PC-3 (cell line): Measurements from ENCODE around the gene ADGRV1. TPM values are rescaled to one million over a fixed set of nuclear protein-coding genes. Genes with fewer than 3 reads are reported as not detected.

Source experiments
- ATAC-seq: fragments of 200-7000 bp; cut with Tn5 transposase; 2 replicates; pipeline ENCODE4 v1.9.1; 2020; ENCODE audit warnings: mild to moderate bottlenecking, moderate library complexity
- BruUV-seq: library from RNA; stranded (reverse); fragments of 400-500 nt; replicated peaks from 2 replicates; lab custom pipeline; 2021; lab: Mats Ljungman, UMichigan
- CTCF ChIA-PET: fragments of 300-600 bp; sonication (Branson Sonifier 250); formaldehyde crosslinking; loops from one replicate; lab custom pipeline; 2022; ENCODE audit warnings: antibody characterized with exemption; lab: Charles Lee
- POLR2A ChIA-PET: fragments of 300-600 bp; sonication (Branson Sonifier 250); formaldehyde crosslinking; loops from one replicate; lab custom pipeline; 2022; ENCODE audit warnings: antibody characterized with exemption; ENCODE audit not compliant: unreplicated experiment; lab: Charles Lee
- DNase-seq: peaks from one replicate; pipeline ENCODE4 v3.0.0-alpha.2; 2015
- H2AFZ ChIP-seq: fragments of 300-600 bp; sonication (generic); 2 replicates; pipeline ENCODE4 v1.6.0; 2016; ENCODE audit warnings: antibody characterized with exemption, low read length
- H3F3A ChIP-seq: fragments of 300-600 bp; sonication (generic); one replicate; pipeline ENCODE4 v1.6.0; 2017; ENCODE audit warnings: antibody characterized with exemption, low read length, control low read depth, mild to moderate bottlenecking; ENCODE audit not compliant: unreplicated experiment
- H3K27ac ChIP-seq: fragments of 300-600 bp; sonication (generic); 2 replicates; pipeline ENCODE4 v1.5.1; 2016; ENCODE audit warnings: mild to moderate bottlenecking, low read length
- H3K27me3 ChIP-seq: fragments of 300-600 bp; sonication (generic); 2 replicates; pipeline ENCODE4 v1.6.1; 2016; ENCODE audit warnings: low read length, mixed read lengths
- H3K36me3 ChIP-seq: fragments of 300-600 bp; sonication (generic); 2 replicates; pipeline ENCODE4 v1.6.1; 2016; ENCODE audit warnings: low read depth, mixed run types, low read length, mixed read lengths
- H3K4me1 ChIP-seq: fragments of 300-600 bp; sonication (generic); 2 replicates; pipeline ENCODE4 v1.5.1; 2016; ENCODE audit warnings: low read length; ENCODE audit not compliant: insufficient read depth
- H3K4me2 ChIP-seq: fragments of 300-600 bp; sonication (generic); 2 replicates; pipeline ENCODE4 v1.6.0; 2016; ENCODE audit warnings: low read length
- H3K4me3 ChIP-seq: fragments of 300-600 bp; sonication (generic); 2 replicates; pipeline ENCODE4 v1.5.1; 2016; ENCODE audit warnings: mild to moderate bottlenecking, low read length, mixed read lengths
- H3K79me2 ChIP-seq: fragments of 300-600 bp; sonication (generic); 2 replicates; pipeline ENCODE4 v1.6.1; 2017; ENCODE audit warnings: low read length, mixed read lengths
- H3K9ac ChIP-seq: fragments of 300-600 bp; sonication (generic); 2 replicates; pipeline ENCODE4 v1.6.0; 2016; ENCODE audit warnings: mild to moderate bottlenecking, low read length
- H3K9me2 ChIP-seq: fragments of 300-600 bp; sonication (generic); replicated peaks from 2 replicates; pipeline ENCODE4 v1.6.1; 2016; ENCODE audit warnings: mixed run types, low read length, mixed read lengths
- H3K9me3 ChIP-seq: fragments of 300-600 bp; sonication (generic); 2 replicates; pipeline ENCODE4 v1.6.1; 2016; ENCODE audit warnings: low read length, mixed read lengths
- H4K20me1 ChIP-seq: fragments of 300-600 bp; sonication (generic); 2 replicates; pipeline ENCODE4 v1.6.1; 2016; ENCODE audit warnings: low read length, mixed read lengths
- CTCF ChIP-seq: fragments of 300-600 bp; sonication (generic); conservative IDR thresholded peaks from 2 replicates; pipeline ENCODE4 v1.5.1; 2017; ENCODE audit warnings: antibody characterized with exemption, low read depth, mild to moderate bottlenecking, low read length
- EZH2 ChIP-seq: fragments of 300-600 bp; sonication (generic); IDR thresholded peaks from one replicate; pipeline ENCODE4 v1.6.1; 2017; ENCODE audit warnings: antibody characterized with exemption, mild to moderate bottlenecking, low read length; ENCODE audit not compliant: unreplicated experiment
- EZH2phosphoT487 ChIP-seq: fragments of 300-600 bp; sonication (generic); IDR thresholded peaks from 2 replicates; pipeline ENCODE4 v1.6.1; 2018; ENCODE audit warnings: mild to moderate bottlenecking, antibody characterized with exemption, low read length, borderline replicate concordance
- intact Hi-C: fragments of 100-400 bp; cut with micrococcal nuclease; formaldehyde crosslinking; loops from 2 replicates; pipeline ENCODE4 v1.9.0; 2023
- total RNA-seq: library from RNA; depleted of rRNA; stranded (reverse); fragments of >200 nt; gene quantifications from 2 replicates; pipeline ENCODE4 v1.2.3, GENCODE V29; 2014

The ADGRV1 gene
- total RNA-seq, 1 experiment from 2014 or later = 22.7 TPM

- intact Hi-C loops = loop anchor here (2.0 to 5.0 kb wide), 2 partner anchors 18 to 98 kb away; no protein-coding TSS in a partner anchor
- CTCF ChIA-PET = no interaction called here
- H3K4me3 ChIP-seq = no peak overlapping the region
These were observed 472.2 kb downstream of the ADGRV1 start for GRCh38 chr5:91030521-91031401.

GRCh38 chr5:91031402-91031752 is 472.8 kb downstream of the ADGRV1 start:
- peak; percentile 67 for ATAC-seq
- ChIA-PET POLR2A (interaction anchor here (0.6 kb wide), 1 partner anchor 348 kb away, joined by 5 read pairs; no protein-coding TSS in a partner anchor), CTCF (no interaction called here)

More at GRCh38 chr5:91030521-91031401, 472.2 kb downstream of the ADGRV1 start:
- DNase-seq (peak; percentile 59), ATAC-seq (peak; percentile 78)
- no peaks in the 10 kb centered on the region for H3K9me2 ChIP-seq
- no peaks in the 10 kb centered on the region for H3K27me3 ChIP-seq
- POLR2A ChIA-PET = interaction anchor here (0.6 kb wide), 1 partner anchor 349 kb away, joined by 5 read pairs; no protein-coding TSS in a partner anchor
- peaks cover 20% of the 10 kb centered on the region for H3K4me1 ChIP-seq
- no peaks in the 10 kb centered on the region for H3K36me3 ChIP-seq
- H3K9ac ChIP-seq = peak overlapping the region; percentile 2; the same call in 1 of the 2 replicates
- no peaks in the 10 kb centered on the region for H4K20me1 ChIP-seq
- H2AFZ ChIP-seq = no peak overlapping the region
- BruUV-seq = no TSS peak
- no peaks in the 10 kb centered on the region for H3K9me3 ChIP-seq
- TF ChIP-seq EZH2 (no peak), CTCF (no peak), EZH2phosphoT487 (no peak)
- no peaks in the 10 kb centered on the region for H3K79me2 ChIP-seq
- peak overlapping the region; percentile 25 for H3K27ac ChIP-seq
- peak overlapping the region; percentile 2 for H3K4me2 ChIP-seq
- no peaks in the 10 kb centered on the region for H3F3A ChIP-seq

More at GRCh38 chr5:91031402-91031752, 472.8 kb downstream of the ADGRV1 start:
- no peak for TF ChIP-seq EZH2phosphoT487
- no peak for TF ChIP-seq EZH2
- TF ChIP-seq CTCF = no peak
- H4K20me1 ChIP-seq = no peaks in the 10 kb centered on the region
- H3K9me2 ChIP-seq = no peaks in the 10 kb centered on the region
- H3K27ac ChIP-seq = peak overlapping the region; percentile 25
- peaks cover 20% of the 10 kb centered on the region for H3K4me1 ChIP-seq
- peak overlapping the region; percentile 2 for H3K4me2 ChIP-seq
- DNase-seq = peak; percentile 28
- H3K27me3 ChIP-seq = no peaks in the 10 kb centered on the region
- no peak overlapping the region for H3K4me3 ChIP-seq
- H2AFZ ChIP-seq = no peak overlapping the region
- H3K9ac ChIP-seq = no peak overlapping the region
- H3K36me3 ChIP-seq = no peaks in the 10 kb centered on the region
- no peaks in the 10 kb centered on the region for H3K79me2 ChIP-seq
- no peaks in the 10 kb centered on the region for H3F3A ChIP-seq
- no TSS peak for BruUV-seq
- H3K9me3 ChIP-seq = no peaks in the 10 kb centered on the region
- intact Hi-C loops = loop anchor here (2.0 to 5.0 kb wide), 2 partner anchors 17 to 99 kb away; no protein-coding TSS in a partner anchor
